SK-N-SH (cell line): ENCODE measurements around the gene GPRC5C. TPM values are rescaled to one million over a fixed set of nuclear protein-coding genes. Genes with fewer than 3 reads are reported as not detected.

ENCODE experiments used
- CTCF ChIA-PET: fragments of 300-600, 350-600 bp; formaldehyde crosslinking; extraction: SDS; loops from one replicate; lab custom pipeline; 2021; lab: Yijun Ruan, JAX
- POLR2A ChIA-PET: fragments of 350-600 bp; sonication (Branson Sonifier 250); formaldehyde crosslinking; extraction: SDS; loops from one replicate; lab custom pipeline; 2020; ENCODE audit warnings: antibody characterized with exemption, inconsistent platforms; lab: Yijun Ruan, JAX
- DNase-seq: peaks from one replicate; pipeline ENCODE4 v3.0.0; 2012
- H2AFZ ChIP-seq: fragments of 200-600 bp; sonication (generic); 2 replicates; pipeline ENCODE4 v1.8.1; 2016; ENCODE audit warnings: antibody characterized with exemption, mild to moderate bottlenecking, low read depth
- H3F3A ChIP-seq: fragments of 200-600 bp; sonication (generic); replicated peaks from 2 replicates; pipeline ENCODE3; 2016; ENCODE audit warnings: antibody characterized with exemption, mild to moderate bottlenecking; ENCODE audit not compliant: insufficient read depth
- H3K27ac ChIP-seq, 2 experiments: fragments of 200-500 bp in 1 of 2; fragments of 200-600 bp in 1 of 2; sonication (Bioruptor generic) in 1 of 2; sonication (generic), shearing (Covaris generic) in 1 of 2; 2 replicates each; pipeline versions ENCODE4 v1.5.1 to v1.6.1; 2014 to 2016; ENCODE audit warnings: low read depth in 2 of 2, inconsistent platforms in 1 of 2, low read length in 1 of 2, mild to moderate bottlenecking in 1 of 2, mixed read lengths in 1 of 2
- H3K27me3 ChIP-seq: fragments of 200-600 bp; sonication (generic), shearing (Covaris generic); 2 replicates; pipeline ENCODE4 v1.6.1; 2016; ENCODE audit warnings: mixed run types; ENCODE audit not compliant: insufficient read depth
- H3K36me3 ChIP-seq, 2 experiments: fragments of 200-500 bp in 1 of 2; fragments of 200-600 bp in 1 of 2; sonication (Bioruptor generic) in 1 of 2; sonication (generic) in 1 of 2; replicated peaks in 1 of 2; 2 replicates each; pipeline versions ENCODE3 to v1.5.1; 2014 to 2016; ENCODE audit warnings: low read length in 1 of 2, mild to moderate bottlenecking in 1 of 2; ENCODE audit not compliant: insufficient read depth in 2 of 2, control insufficient read depth in 1 of 2
- H3K4me1 ChIP-seq, 2 experiments: fragments of 200-500 bp in 1 of 2; fragments of 200-600 bp in 1 of 2; sonication (Bioruptor generic) in 1 of 2; sonication (generic), shearing (Covaris generic) in 1 of 2; 2 replicates each; pipeline versions ENCODE4 v1.5.1 to v1.6.1; 2014 to 2016; ENCODE audit warnings: low read depth in 1 of 2, low read length in 1 of 2, mixed run types in 1 of 2; ENCODE audit not compliant: insufficient read depth in 2 of 2, control insufficient read depth in 1 of 2
- H3K4me2 ChIP-seq: fragments of 200-600 bp; sonication (generic), shearing (Covaris generic); 2 replicates; pipeline ENCODE4 v1.6.1; 2017; ENCODE audit warnings: mixed run types
- H3K4me3 ChIP-seq, 2 experiments: fragments of 200-500 bp in 1 of 2; fragments of 200-600 bp in 1 of 2; sonication (Bioruptor generic) in 1 of 2; sonication (generic), shearing (Covaris generic) in 1 of 2; 2 replicates each; pipeline versions ENCODE4 v1.5.1 to v1.8.1; 2014 to 2016; ENCODE audit warnings: low read depth in 2 of 2, inconsistent platforms in 1 of 2, low read length in 1 of 2, mild to moderate bottlenecking in 1 of 2, mixed read lengths in 1 of 2, moderate library complexity in 1 of 2
- H3K79me2 ChIP-seq: fragments of 200-600 bp; sonication (generic); 2 replicates; pipeline ENCODE4 v1.8.1; 2017; ENCODE audit warnings: mild to moderate bottlenecking; ENCODE audit not compliant: insufficient read depth
- H3K9ac ChIP-seq: fragments of 200-600 bp; sonication (generic); 2 replicates; pipeline ENCODE4 v1.6.1; 2017; ENCODE audit warnings: mixed run types
- H3K9me2 ChIP-seq: fragments of 200-600 bp; sonication (generic); 2 replicates; pipeline ENCODE4 v1.6.1; 2017; ENCODE audit warnings: mixed run types
- H3K9me3 ChIP-seq: fragments of 200-600 bp; sonication (generic); 2 replicates; pipeline ENCODE4 v1.6.1; 2017; ENCODE audit warnings: mixed run types, mild to moderate bottlenecking, moderate library complexity
- H4K20me1 ChIP-seq: fragments of 200-600 bp; sonication (generic); 2 replicates; pipeline ENCODE4 v1.6.1; 2017; ENCODE audit warnings: mild to moderate bottlenecking, mixed run types; ENCODE audit not compliant: insufficient read depth
- EP300 ChIP-seq, 2 experiments: IDR thresholded peaks; 2 replicates each; pipeline versions ENCODE4 v1.4.0 to v1.6.1; 2012; ENCODE audit warnings: borderline replicate concordance in 1 of 2, low read depth in 1 of 2, low read length in 1 of 2
- FOSL2 ChIP-seq: IDR thresholded peaks from 2 replicates; pipeline ENCODE4 v1.4.0; 2012; ENCODE audit warnings: low read depth, mild to moderate bottlenecking, moderate library complexity, borderline replicate concordance
- FOXM1 ChIP-seq: IDR thresholded peaks from 2 replicates; pipeline ENCODE4 v1.4.0; 2012; ENCODE audit warnings: low read depth, mild to moderate bottlenecking
- GABPA ChIP-seq: IDR thresholded peaks from 2 replicates; pipeline ENCODE4 v1.4.0; 2012; ENCODE audit warnings: low read depth, mild to moderate bottlenecking
- GATA2 ChIP-seq: sonication (generic); formaldehyde crosslinking; IDR thresholded peaks from 2 replicates; pipeline ENCODE4 v1.5.0; 2020; ENCODE audit warnings: mild to moderate bottlenecking, missing genetic modification reagents
- IRF3 ChIP-seq: fragments of 150-350 bp; IDR thresholded peaks from 2 replicates; pipeline ENCODE4 v1.6.1; 2016; ENCODE audit warnings: mild to moderate bottlenecking, low read depth, low read length
- MEF2A ChIP-seq: IDR thresholded peaks from 2 replicates; pipeline ENCODE4 v1.4.0; 2012; ENCODE audit warnings: low read depth, borderline replicate concordance
- NFIC ChIP-seq: IDR thresholded peaks from 2 replicates; pipeline ENCODE4 v1.4.0; 2012; ENCODE audit warnings: borderline replicate concordance
- NRF1 ChIP-seq: IDR thresholded peaks from 2 replicates; pipeline ENCODE4 v1.6.1; 2012; ENCODE audit warnings: low read depth, mild to moderate bottlenecking, low read length
- RAD21 ChIP-seq: IDR thresholded peaks from 2 replicates; pipeline ENCODE4 v1.6.1; 2012; ENCODE audit warnings: mild to moderate bottlenecking, low read length
- REST ChIP-seq: IDR thresholded peaks from 2 replicates; pipeline ENCODE4 v1.6.1; 2012; ENCODE audit warnings: mild to moderate bottlenecking, low read depth, low read length, moderate library complexity
- RFX5 ChIP-seq: IDR thresholded peaks from 2 replicates; pipeline ENCODE4 v1.6.1; 2012; ENCODE audit warnings: mild to moderate bottlenecking, improper control_type of control experiment, low read length
- RXRA ChIP-seq: IDR thresholded peaks from 2 replicates; pipeline ENCODE4 v1.4.0; 2012; ENCODE audit warnings: low read depth, mild to moderate bottlenecking, borderline replicate concordance
- SMC3 ChIP-seq: IDR thresholded peaks from 2 replicates; pipeline ENCODE4 v1.6.1; 2012; ENCODE audit warnings: low read depth, low read length, improper control_type of control experiment
- TAF1 ChIP-seq: IDR thresholded peaks from 2 replicates; pipeline ENCODE4 v1.6.1; 2012; ENCODE audit warnings: low read depth, mild to moderate bottlenecking, low read length, moderate library complexity, borderline replicate concordance
- USF2 ChIP-seq: fragments of 150-350 bp; IDR thresholded peaks from 2 replicates; pipeline ENCODE4 v1.6.1; 2017; ENCODE audit warnings: antibody characterized with exemption, low read length, low read depth, borderline replicate concordance
- YY1 ChIP-seq: IDR thresholded peaks from 2 replicates; pipeline ENCODE4 v1.4.0; 2012; ENCODE audit warnings: low read depth, mild to moderate bottlenecking
- WGBS: methylation state at CpG from one replicate; pipeline ENCODE4 v1.1.6; 2017; ENCODE audit warnings: low lambda C conversion rate; 5-methylcytosine and 5-hydroxymethylcytosine counted together
- polyA plus RNA-seq, 3 experiments: library from polyadenylated mRNA; depleted of rRNA; stranded (reverse); fragments of >200 nt; gene quantifications; 2 replicates each; pipeline ENCODE4 v1.2.3, GENCODE V29; 2012
- TF ChIP-seq, protein P1 (sequence below): IDR thresholded peaks from 2 replicates; pipeline ENCODE4 v1.4.0; 2012; ENCODE audit warnings: low read depth, borderline replicate concordance
- TF ChIP-seq, protein P2 (sequence below): IDR thresholded peaks from 2 replicates; pipeline ENCODE4 v1.4.0; 2012; ENCODE audit warnings: low read depth, borderline replicate concordance

The GPRC5C gene
- polyA plus RNA-seq, 1 of the 3 experiments (the other 2 are of a cell fraction), result not detected

DNA sequence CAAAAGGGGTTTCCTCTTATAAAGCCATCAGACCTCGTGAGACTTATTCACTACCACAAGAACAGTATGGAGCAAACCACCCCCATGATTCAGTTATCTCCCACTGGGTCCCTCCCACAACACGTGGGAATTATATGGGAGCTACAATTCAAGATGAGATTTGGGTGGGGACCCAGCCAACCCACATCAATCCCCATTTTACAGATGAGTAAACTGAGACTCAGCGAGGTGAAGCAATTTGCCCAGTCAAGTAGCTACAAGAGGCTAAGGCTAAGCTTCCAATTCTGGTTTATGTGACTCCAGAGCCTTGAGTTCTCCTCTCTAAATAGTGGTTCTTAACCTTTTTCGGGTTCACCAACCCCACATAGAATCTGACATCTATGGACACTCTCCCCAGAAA, 43.3 kb downstream of the GPRC5C start:
- CTCF ChIA-PET, result interaction anchor here (0.7 to 15.8 kb wide), 5 partner anchors 19 to 436 kb away, joined by 3 to 122 read pairs (median 30); partner anchors contain the start of gene GPR142
- Histone ChIP-seq H3K27ac (no peak overlapping the region), H4K20me1 (no peaks in the 10 kb centered on the region), H3K79me2 (no peaks in the 10 kb centered on the region), H3K4me3 (no peak overlapping the region), H3K4me2 (no peak overlapping the region), H3K36me3 (no peaks in the 10 kb centered on the region), H3F3A (no peaks in the 10 kb centered on the region), H3K4me1 (no peaks in the 10 kb centered on the region), H3K27me3 (no peaks in the 10 kb centered on the region), H3K9me3 (no peaks in the 10 kb centered on the region), H2AFZ (no peak overlapping the region), H3K9ac (no peak overlapping the region), H3K9me2 (no peaks in the 10 kb centered on the region)
- POLR2A ChIA-PET, result no interaction called here
- no peak for DNase-seq
- TF ChIP-seq RFX5, result no peak
- TF ChIP-seq GABPA, result no peak
- no peak for TF ChIP-seq EP300 (IDR thresholded peaks at IDR 0.05; ENCODE audit: borderline replicate concordance in 1 of 2, low read depth in 1 of 2, low read length in 1 of 2)
- no peak for TF ChIP-seq RAD21
- TF ChIP-seq FOSL2, result no peak
- TF ChIP-seq FOXM1, result no peak
- TF ChIP-seq IRF3, result no peak
- no peak for TF ChIP-seq RXRA
- no peak for TF ChIP-seq SMC3
- no peak for TF ChIP-seq MEF2A
- WGBS, result 19% methylated on average over 4 of the region's 4 CpGs

- no peak overlapping the region for H3K9ac ChIP-seq
- WGBS, result 14% methylated on average over 4 of the region's 4 CpGs
- no peak overlapping the region for H3K4me2 ChIP-seq
- no peaks in the 10 kb centered on the region for H4K20me1 ChIP-seq
- H3K4me1 ChIP-seq, result no peaks in the 10 kb centered on the region
- no peak overlapping the region for H3K4me3 ChIP-seq
- no peak overlapping the region for H3K27ac ChIP-seq
- H3F3A ChIP-seq, result no peaks in the 10 kb centered on the region
- H2AFZ ChIP-seq, result no peak overlapping the region
- H3K27me3 ChIP-seq, result no peaks in the 10 kb centered on the region
- ChIA-PET POLR2A (no interaction called here), CTCF (interaction anchor here (0.9 to 15.8 kb wide), 4 partner anchors 15 to 109 kb away, joined by 3 to 122 read pairs (median 66); partner anchors contain the start of gene GPR142)
- DNase-seq, result no peak
- H3K36me3 ChIP-seq, result no peaks in the 10 kb centered on the region
- H3K9me3 ChIP-seq, result no peaks in the 10 kb centered on the region
- H3K9me2 ChIP-seq, result no peaks in the 10 kb centered on the region
- H3K79me2 ChIP-seq, result no peaks in the 10 kb centered on the region
- no peak for TF ChIP-seq NFIC
- no peak for TF ChIP-seq RXRA
- TF ChIP-seq, protein P1, sequence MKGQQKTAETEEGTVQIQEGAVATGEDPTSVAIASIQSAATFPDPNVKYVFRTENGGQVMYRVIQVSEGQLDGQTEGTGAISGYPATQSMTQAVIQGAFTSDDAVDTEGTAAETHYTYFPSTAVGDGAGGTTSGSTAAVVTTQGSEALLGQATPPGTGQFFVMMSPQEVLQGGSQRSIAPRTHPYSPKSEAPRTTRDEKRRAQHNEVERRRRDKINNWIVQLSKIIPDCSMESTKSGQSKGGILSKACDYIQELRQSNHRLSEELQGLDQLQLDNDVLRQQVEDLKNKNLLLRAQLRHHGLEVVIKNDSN, result no peak
- TF ChIP-seq GATA2 (CRISPR knock-in tag), result no peak
- no peak for TF ChIP-seq RAD21
- TF ChIP-seq, protein P2, sequence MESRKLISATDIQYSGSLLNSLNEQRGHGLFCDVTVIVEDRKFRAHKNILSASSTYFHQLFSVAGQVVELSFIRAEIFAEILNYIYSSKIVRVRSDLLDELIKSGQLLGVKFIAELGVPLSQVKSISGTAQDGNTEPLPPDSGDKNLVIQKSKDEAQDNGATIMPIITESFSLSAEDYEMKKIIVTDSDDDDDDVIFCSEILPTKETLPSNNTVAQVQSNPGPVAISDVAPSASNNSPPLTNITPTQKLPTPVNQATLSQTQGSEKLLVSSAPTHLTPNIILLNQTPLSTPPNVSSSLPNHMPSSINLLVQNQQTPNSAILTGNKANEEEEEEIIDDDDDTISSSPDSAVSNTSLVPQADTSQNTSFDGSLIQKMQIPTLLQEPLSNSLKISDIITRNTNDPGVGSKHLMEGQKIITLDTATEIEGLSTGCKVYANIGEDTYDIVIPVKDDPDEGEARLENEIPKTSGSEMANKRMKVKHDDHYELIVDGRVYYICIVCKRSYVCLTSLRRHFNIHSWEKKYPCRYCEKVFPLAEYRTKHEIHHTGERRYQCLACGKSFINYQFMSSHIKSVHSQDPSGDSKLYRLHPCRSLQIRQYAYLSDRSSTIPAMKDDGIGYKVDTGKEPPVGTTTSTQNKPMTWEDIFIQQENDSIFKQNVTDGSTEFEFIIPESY, result no peak
- no peak for TF ChIP-seq MEF2A
- TF ChIP-seq TAF1, result no peak
- no peak for TF ChIP-seq FOXM1
- TF ChIP-seq USF2, result no peak
- no peak for TF ChIP-seq SMC3
- no peak for TF ChIP-seq YY1
- TF ChIP-seq NRF1, result no peak
- no peak for TF ChIP-seq REST
Measured at GRCh38 chr17:74477411-74477810, 45.5 kb downstream of the GPRC5C start.
